Measurements from ENCODE around the gene ABHD17A.
A peak's percentile ranks its signal among the peaks of the same experiment; 100 is the strongest.

GRCh38 chr19:1855040-1855827 lies 30.1 kb downstream of the ABHD17A start:
- TF ChIP-seq CTCF (IDR thresholded peaks at IDR 0.05) (no peak), POLR2A (IDR thresholded peaks at IDR 0.05) (peak; percentile 19 to 34)

Data from uterus (tissue), 2 donors.